ENCODE measurements around the gene MPST. TPM values are rescaled to one million over a fixed set of nuclear protein-coding genes. Genes with fewer than 3 reads are reported as not detected.
"Not testable (repeated sequence)": the region's sequence is repeated elsewhere in the genome, so short reads cannot be mapped to it uniquely, and the experiment has no call there.

The MPST gene
- polyA plus RNA-seq, 3 donors = 126 to 179 (median 131) TPM

DNA sequence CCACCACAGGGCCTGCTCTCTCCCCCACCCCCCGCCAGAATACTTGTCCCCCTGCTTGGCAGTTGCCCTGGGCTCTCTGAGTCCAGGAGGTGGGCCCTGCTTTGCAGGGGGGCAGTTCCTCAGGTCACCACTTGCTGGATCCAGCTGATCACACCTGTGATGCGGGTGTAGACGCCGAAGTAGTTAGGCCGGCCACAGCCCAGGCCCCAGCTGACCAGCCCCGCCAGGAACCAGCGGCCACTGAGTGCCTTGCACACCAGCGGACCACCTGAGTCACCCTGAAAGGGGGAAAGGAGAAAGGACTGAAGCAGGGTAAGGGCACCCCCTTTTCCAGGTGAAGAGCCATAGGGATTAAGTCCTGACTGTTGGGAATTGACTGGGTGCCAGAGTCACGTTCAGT, 46.4 kb downstream of the MPST start:
- H3K27ac ChIP-seq (ENCODE audit: low read depth, low read length) = no peak overlapping the region
- 83 to 88% (median 87%) methylated on average over 9 of the region's 9 CpGs for WGBS, 3 donors

DNA sequence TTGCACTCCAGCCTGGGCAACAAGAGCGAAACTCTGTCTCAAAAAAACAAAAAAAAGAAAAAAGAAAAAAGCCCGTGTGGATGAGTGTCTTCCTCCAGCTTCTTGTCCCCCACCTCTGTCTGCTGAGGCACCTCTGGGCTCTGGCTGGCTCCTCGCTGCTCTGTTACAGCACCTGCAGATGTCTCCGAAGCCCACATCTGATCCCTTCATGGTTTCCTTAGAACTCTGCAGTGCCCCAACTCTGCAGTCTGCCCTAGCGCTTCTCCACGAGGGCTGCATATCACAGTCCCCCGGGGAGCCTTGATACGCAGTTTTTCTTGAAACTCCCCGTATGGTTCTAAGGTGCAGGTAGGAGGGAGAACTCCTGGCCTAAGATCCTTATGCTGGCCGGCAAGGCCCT, 47.9 kb downstream of the MPST start:
- WGBS, 3 donors = 78 to 87% (median 78%) methylated on average over 10 of the region's 10 CpGs
- no peak overlapping the region for H3K27ac ChIP-seq (ENCODE audit: low read depth, low read length)

DNA sequence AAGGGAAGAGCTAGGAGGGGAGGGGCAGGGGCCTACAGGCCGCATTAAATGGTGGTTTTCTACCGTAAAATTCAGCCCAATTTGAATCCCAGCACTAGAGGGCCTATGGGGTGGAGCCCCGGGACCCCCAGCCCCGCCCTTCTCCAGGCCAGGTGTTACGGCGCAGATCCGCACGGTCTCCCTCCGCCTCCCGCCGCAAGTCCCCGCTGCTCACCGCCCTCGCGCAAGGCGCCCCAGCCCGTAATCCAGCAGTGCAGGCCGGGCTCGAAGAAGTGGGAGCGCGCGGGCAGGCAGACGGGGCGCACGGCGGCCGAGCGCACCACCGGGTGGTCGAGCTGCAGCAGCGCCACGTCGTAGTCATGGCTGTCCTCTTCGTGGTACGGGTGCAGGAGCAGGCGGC, 49.3 kb downstream of the MPST start:
- H3K27ac ChIP-seq (ENCODE audit: low read depth, low read length) = no peak overlapping the region
- 4 to 5% (median 5%) methylated on average over 26 to 36 of the region's 36 CpGs for WGBS, 3 donors

DNA sequence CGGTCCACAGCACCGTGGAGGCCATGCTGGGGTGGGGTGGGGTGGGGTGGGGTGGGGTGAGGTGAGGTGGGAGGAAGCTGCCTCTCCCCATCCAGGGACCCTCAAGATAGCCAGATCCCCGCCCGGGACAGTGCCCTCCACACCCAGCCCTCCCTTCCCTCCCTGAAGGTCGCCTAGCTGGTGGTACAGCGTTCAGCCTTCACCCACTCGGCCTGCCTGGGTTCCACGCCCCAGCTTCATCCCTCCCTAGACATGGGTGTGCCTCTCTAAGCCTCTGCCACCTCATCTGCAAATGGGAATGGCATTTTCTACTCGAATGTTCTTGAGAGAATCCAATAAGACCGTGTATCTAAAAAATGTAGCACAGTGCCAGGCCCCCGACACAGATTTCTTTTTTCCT, 49.8 kb downstream of the MPST start:
- WGBS, 3 donors = 26 to 38% (median 28%) methylated on average over 9 to 11 of the region's 11 CpGs

DNA sequence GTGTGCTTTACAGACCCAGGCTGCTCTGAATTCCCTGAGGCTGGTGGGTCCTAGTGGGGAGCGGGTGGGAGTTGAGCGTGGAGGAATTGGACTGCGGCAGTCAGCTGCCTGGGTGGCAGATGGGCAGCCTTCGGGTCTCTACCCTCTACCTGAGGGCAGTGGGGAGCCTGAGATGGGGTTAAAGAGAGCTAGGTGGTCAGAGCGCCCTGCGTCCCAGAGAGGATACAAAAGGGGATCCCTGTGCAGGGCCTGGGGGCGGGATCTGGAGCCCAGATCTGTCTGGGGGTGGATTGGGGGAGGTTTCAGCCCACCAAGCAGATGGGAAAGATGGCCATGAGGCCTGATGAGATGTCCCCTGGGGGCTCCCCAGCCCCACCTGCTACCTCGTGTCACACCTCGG, 50.2 kb downstream of the MPST start:
- H3K27ac ChIP-seq (ENCODE audit: low read depth, low read length) = no peak overlapping the region
- 74 to 79% (median 76%) methylated on average over 9 of the region's 9 CpGs for WGBS, 3 donors

More for the DNA sequence above, 49.8 kb downstream of the MPST start:
- no peak overlapping the region for H3K27ac ChIP-seq (ENCODE audit: low read depth, low read length)

DNA sequence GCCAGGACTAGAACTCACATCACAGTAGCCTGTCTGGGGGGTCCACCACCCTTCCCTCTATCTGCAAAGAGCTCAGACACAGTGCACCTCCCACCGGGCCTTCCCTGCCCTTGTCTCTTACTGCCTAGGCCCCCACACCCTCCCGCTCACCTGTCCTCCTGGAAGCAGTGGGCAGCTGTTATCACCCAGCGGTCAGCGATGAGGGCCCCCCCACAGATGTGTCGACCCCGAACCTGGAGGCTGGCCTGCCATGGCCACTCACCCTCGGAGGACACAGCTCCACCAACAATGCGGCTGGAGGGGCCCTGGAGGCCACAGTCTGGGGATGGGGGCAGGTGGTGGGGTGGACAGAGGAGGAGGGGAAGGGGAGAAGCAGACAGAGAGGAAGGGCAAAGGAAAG, 50.8 kb downstream of the MPST start:
- 60 to 76% (median 72%) methylated on average over 8 of the region's 8 CpGs for WGBS, 3 donors
- no peak overlapping the region for H3K27ac ChIP-seq (ENCODE audit: low read depth, low read length)

DNA sequence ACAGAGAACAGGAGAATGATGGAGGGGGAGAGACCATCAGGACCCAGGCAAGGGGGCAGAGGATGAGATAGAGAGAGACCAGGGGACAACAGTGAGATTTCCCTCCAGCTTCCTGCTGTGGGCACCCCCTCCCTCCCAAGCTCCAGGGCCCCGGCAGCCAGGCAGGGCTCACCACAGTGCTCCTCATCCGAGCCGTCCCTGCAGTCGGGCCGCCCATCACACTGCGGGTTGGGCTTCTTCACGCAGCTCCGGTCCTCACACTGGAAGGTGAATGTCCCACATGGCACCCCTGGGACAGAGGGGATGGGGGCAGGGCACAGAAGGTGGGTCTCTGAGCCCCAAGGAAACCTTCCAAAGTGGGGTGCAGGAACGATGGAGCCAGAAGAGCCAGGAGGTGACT, 51.2 kb downstream of the MPST start:
- no peak overlapping the region for H3K27ac ChIP-seq (ENCODE audit: low read depth, low read length)
- 46 to 56% (median 52%) methylated on average over 8 to 9 of the region's 9 CpGs for WGBS, 3 donors

DNA sequence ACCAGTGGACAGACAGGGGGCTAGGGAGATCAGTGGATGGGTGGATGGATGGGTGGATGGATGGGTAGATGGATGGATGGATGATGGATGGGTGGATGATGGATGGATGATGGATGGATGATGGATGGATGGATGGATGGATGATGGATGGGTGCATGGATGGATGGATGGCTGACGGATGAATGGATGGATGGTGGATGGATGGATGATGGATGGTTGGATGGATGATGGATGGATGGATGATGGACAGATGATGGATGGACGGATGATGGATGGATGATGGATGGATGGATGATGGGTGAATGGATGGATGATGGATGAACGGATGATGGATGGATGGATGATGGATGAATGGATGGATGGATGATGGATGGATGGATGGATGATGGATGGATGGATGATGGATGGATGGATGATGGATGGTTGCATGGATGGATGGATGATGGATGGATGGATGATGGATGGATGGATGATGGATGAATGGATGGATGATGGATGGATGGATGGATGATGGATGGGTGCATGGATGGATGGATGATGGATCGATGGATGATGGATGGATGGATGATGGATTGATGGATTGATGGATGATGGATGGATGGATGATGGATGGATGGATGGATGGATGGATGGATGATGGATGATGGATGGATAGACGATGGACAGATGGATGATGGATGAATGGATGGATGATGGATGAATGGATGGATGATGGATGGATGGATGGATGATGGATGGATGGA, 52.5 kb downstream of the MPST start:
- not testable (repeated sequence) for H3K27ac ChIP-seq (ENCODE audit: low read depth, low read length)
- 93 to 95% (median 93%) methylated on average over 5 of the region's 5 CpGs for WGBS, 3 donors

DNA sequence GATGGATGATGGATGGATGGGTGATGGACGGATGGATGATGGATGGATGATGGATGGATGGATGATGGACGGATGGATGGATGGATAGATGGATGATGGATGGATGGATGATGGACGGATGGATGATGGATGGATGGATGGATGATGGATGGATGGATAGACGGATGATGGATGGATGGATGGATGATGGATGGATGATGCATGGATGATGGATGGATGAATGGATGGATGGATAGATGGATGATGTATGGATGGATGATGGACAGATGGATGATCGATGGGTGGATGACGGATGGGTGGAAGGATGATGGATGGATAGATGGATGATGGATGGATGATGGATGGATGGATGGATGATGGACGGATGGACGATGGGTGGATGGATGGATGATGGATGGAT, 53.1 kb downstream of the MPST start:
- H3K27ac ChIP-seq (ENCODE audit: low read depth, low read length) = no peak overlapping the region
- WGBS, 3 donors = 89 to 97% (median 95%) methylated on average over 8 of the region's 8 CpGs

DNA sequence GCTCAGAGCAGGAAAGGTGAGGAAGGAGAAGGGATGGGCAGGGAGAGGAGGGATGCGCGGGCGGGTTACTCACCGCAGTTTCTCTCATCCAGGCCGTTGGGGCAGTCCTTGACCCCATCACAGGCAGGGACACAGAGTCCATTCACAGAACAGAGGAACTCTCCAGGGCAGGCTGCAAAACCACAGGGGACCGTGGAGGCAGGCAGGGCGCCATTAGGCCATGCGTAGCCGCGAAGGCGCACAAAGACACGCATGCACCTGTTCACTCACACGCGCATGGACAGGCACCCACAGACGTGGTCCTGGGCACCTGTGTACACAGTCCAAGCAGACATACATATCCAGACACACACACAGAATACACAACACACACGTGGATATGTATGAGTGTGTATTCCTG, 55.0 kb downstream of the MPST start:
- WGBS, 3 donors = 64 to 74% (median 73%) methylated on average over 16 of the region's 16 CpGs
- no peak overlapping the region for H3K27ac ChIP-seq (ENCODE audit: low read depth, low read length)

DNA sequence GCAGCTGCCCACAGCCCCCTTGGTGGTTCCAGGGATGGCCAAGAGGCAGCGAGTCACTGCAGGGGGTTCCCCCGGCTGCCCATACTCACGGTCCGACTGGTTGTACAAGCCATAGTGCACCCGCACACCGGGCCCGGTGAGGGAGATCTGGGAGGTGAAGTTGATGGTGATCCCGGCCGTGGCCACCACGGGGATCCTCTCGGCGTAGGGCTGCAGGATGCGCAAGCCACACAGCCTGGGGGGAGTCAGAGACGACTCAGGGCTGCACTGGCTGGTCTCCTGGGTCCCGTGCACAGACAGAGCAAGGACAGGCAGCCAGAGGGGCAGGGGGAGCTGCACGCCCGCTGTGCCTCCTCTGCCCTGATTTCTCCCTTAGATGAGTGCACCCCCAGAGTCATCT, 55.5 kb downstream of the MPST start:
- 47 to 66% (median 55%) methylated on average over 17 of the region's 17 CpGs for WGBS, 3 donors
- no peak overlapping the region for H3K27ac ChIP-seq (ENCODE audit: low read depth, low read length)

DNA sequence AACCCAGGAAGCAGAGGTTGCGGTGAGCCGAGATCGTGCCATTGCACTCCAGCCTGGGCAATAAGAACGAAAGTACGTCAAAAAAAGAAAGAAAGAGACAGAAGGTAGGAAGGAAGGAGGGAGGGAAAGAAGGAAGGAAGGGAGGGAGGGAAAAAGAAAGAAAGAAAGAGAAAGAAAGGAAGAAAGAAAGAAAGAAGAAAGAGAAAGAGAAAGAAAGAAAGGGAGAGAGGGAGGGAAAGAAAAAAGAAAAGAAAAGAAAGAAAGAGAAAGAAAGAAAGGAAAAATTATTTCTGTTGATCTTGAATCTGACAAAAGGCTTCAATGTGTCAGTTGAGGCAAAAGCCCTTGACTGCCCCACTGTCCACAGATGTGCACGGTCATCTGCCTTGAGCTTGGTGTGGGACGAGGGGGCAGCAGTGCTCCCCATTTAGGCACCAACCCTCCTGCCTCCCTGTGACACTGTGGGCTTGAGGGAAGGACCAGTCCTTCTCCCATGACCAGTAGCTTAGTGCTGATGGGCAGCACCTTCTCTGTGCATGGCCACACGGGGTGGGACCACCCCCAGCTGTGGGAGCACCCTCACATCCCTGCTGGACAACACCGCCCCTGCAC, 56.4 kb downstream of the MPST start:
- H3K27ac ChIP-seq (ENCODE audit: low read depth, low read length) = no peak overlapping the region
- 70 to 79% (median 75%) methylated on average over 9 of the region's 9 CpGs for WGBS, 3 donors

DNA sequence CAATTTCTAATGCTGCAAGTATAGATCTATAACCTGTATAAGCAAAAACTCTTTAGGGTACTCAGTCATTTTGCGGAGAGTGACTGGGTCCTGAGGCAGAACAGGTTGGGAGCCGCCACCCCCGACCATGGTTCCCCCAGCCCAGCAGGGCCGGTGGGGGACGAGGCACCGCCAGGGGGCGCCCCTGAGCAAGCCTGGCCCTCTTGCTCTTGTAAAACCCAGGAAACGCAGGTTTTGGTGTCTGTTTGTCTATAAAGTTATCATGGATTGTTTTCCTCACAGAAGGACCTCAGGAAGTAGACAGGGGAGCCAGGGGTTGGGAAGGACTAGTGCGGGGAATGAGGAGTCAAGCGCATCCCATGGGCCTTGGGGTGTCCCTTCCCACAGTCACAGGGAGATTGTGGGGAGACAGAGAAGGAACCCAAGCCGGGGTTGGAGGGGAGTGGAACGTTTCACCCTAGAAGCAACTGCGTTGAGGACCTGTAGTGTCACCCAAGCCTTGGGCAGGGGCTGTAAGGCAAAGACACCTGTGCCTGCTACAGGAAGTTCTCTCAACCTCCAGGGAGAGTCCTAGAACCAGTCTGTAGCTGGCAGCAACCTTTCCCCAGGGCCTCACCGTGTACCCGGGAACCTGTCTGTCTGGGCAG, 58.4 kb downstream of the MPST start:
- H3K27ac ChIP-seq (ENCODE audit: low read depth, low read length) = no peak overlapping the region
- WGBS, 3 donors = 24 to 28% (median 28%) methylated on average over 15 of the region's 15 CpGs

DNA sequence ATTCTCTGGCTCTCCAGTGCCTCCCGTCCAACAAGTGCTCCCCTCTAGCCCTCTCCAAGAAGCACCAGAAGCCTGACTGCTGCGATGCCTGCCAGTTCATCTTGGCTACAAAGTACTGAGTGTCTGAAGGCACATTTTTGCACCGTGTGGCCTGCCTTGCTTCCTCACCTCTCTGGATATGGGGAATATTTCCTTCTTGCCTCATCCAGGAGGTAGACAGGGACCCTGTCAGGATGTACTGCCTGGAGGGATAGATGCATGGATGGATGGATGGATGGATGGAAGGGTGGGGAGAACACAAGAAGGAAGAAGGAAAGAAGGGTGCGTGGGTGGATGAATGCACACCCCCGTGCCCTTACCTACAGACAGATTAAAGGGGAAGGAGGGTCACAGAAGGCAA, 59.6 kb downstream of the MPST start:
- no peak overlapping the region for H3K27ac ChIP-seq (ENCODE audit: low read depth, low read length)
- WGBS, 3 donors = 47 to 57% (median 55%) methylated on average over 5 of the region's 5 CpGs

Other genes starting within 250 kb of the MPST start
- gene IFT27, start 243.6 kb upstream of the MPST start, polyA plus RNA-seq = 10 to 100 TPM; 11.1 to 15.9 (median 15.6) TPM
- not detected for gene PVALB, start 202.7 kb upstream of the MPST start, polyA plus RNA-seq
- 10 to 100 TPM in 2 of 3 donors, 1 to 10 TPM in 1; 1.9 to 43.9 (median 27.8) TPM for gene NCF4, start 158.7 kb upstream of the MPST start, polyA plus RNA-seq
- 1 to 10 TPM in 2 of 3 donors, under 1 TPM in 1; 0.89 to 8.6 (median 4.9) TPM for gene CSF2RB, start 106.1 kb upstream of the MPST start, polyA plus RNA-seq
- 100 to 1,000 TPM in 1 of 3 donors, 10 to 100 TPM in 2; 59.2 to 169 (median 69.3) TPM for gene TST, start 295 bp upstream of the MPST start, polyA plus RNA-seq
- gene KCTD17, start 32.0 kb downstream of the MPST start, polyA plus RNA-seq = 10 to 100 TPM in 1 of 3 donors, 1 to 10 TPM in 2; 3.2 to 22.7 (median 8.7) TPM
- gene TMPRSS6, start 90.0 kb downstream of the MPST start, polyA plus RNA-seq = under 1 TPM in 2 of 3 donors, not detected in 1; 0.07 to 0.30 TPM
- 1 to 10 TPM in 1 of 3 donors, under 1 TPM in 1, not detected in 1; 0.31 to 1.8 TPM for gene IL2RB, start 130.2 kb downstream of the MPST start, polyA plus RNA-seq
- 1 to 10 TPM; 2.6 to 8.0 (median 2.6) TPM for gene C1QTNF6, start 168.5 kb downstream of the MPST start, polyA plus RNA-seq
- under 1 TPM; 0.04 to 0.59 (median 0.11) TPM for gene SSTR3, start 192.7 kb downstream of the MPST start, polyA plus RNA-seq
- 10 to 100 TPM in 2 of 3 donors, 1 to 10 TPM in 1; 5.7 to 29.8 (median 26.9) TPM for gene RAC2, start 224.5 kb downstream of the MPST start, polyA plus RNA-seq